Measurements from ENCODE around the gene TRIP6.

TRIP6 gene

DNA sequence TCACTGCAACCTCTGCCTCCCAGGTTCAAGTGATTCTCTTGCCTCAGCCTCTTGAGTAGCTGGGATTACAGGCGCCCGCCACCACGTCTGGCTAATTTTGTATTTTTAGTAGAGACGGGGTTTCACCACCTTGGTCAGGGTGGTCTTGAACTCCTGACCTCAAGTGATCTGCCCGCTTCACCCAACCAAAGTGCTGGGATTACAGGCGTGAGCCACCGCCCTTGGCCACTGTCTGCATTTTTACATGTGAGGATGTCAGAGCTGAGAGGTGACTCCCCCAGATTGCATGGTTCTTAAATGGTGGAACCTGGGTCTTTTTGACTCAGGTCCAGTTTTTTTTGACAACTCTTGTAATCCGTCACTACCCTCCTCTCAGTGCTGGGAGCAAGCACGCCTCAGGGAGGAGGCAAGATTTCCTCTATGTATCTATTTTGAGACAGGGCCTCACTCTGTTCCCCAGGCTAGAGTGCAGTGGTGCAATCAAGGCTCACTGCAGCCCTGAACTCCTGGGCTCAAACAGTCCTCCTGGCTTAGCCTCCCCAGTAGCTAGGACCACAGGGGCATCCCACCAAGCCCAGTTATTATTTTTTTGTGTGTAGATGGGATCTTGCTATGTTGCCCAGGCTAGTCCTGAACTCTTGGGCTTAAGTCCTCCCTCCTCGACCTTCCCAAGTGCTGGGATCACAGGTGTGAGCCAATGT, 6.6 kb downstream of the TRIP6 start:
- DNase-seq (ENCODE audit: low spot score), result no peak

DNA sequence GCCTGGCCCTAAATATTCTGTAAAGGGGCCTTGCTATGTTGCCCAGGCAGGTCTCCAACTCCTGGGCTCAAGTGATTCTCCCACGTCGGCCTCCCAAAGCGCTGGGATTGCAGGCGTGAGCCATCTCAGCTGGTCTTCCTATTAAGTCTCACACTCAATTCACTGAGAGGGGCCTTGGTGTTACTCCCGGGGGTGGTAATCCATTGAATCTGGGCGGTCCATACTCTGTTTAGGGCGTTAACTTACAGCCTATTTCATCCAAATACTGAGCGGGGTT, 7.1 kb downstream of the TRIP6 start:
- DNase-seq (ENCODE audit: low spot score), result no peak

DNA sequence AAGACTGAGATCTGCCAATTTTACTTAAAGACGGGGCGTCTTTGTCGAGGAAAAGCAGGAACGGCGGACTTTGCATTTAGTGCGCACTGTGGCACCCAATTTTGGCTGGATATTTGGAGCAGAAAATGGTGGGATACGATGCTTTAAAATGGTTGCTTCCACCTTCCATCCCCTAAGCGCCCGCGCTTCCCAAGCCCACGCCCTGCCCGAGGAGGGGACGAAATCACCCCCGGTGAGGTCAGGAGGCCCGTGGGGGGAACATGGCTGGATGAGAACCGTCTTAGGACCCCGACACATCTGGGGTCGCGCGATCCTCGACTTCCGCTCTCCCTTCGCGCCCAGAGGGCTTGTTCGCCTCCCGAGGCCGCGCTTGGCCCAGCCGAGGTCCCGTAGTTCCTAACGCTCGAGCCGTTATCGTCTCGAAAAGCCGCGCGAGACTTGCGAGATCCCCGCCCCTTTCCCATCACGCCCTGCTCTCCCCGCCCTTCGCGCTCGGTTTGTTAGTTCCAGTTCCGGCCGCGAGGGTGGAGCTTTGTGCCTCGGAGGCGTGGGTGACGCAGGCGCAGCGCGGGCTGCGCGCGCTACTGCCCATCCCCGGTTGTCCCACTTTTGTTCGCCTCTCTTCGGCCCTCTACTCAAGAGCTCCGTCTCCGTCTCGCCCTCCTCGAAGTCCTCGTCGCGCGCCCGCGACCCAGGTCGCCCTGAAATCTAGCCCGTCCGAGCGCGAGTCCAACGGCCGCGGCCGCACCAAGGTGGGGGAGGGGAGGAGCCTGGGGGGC, 7.6 kb downstream of the TRIP6 start, which contains the start of gene SRRT:
SRRT (plus strand) TSS at position 527 of the 779 bp plus-strand sequence. CDS start 488 bp downstream, outside the sequence.
- DNase-seq (ENCODE audit: low spot score), result peak; percentile 98

DNA sequence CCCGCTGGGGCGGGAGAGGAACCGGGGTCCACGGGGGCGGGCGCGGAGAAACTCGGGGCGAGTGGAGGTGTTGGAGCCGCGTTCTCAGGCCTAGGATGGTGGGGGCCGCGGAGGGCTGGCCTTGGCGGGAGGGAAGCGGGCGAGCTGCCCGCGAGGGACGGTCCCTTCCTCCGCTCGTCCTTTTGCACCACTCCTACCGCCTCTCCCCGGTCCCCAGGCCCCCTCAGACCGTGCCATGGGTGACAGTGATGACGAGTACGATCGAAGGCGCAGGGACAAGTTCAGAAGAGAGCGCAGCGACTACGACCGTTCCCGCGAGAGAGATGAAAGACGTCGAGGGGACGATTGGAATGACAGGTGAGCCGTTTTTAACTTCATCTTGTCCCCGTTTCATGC, 8.2 kb downstream of the TRIP6 start:
- no peak for DNase-seq (ENCODE audit: low spot score)

DNA sequence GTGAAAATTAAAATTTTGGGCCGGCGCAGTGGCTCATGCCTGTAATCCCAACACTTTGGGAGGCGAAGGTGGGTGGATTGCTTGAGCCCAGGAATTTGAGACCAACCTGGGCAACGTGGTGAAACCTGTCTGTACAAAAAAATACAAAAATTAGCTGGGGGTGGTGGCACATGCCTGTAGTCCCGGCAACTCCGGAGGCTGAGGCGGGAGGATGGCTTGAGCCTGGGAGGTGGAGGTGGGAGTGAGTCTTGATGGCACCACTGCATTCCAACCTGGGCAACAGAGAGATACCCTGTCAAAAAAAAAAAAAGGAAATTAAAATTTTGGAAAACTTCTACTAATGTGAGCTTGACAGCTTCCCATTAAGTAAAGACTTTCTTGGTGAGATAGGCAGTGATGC, 10.8 kb downstream of the TRIP6 start:
- DNase-seq (ENCODE audit: low spot score), result no peak

DNA sequence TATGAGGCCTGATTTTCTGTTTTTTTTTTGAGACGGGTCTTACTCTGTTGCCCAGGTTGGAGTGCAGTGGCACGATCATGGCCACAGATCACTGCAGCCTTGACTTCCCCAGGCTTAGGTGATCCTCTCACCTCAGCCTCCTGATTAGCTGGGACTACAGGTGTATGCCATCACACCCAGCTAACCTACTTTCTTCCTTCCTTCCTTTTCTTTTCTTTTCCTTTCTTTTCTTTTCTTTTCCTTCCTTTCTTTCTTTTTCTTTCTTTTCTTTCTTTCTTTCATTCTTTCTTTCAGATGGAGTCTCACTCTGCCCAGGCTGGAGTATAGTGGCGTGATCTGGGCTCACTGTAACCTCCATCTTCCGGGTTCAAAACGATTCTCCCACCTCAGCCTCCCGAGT, 11.5 kb downstream of the TRIP6 start:
- DNase-seq (ENCODE audit: low spot score), result no peak

DNA sequence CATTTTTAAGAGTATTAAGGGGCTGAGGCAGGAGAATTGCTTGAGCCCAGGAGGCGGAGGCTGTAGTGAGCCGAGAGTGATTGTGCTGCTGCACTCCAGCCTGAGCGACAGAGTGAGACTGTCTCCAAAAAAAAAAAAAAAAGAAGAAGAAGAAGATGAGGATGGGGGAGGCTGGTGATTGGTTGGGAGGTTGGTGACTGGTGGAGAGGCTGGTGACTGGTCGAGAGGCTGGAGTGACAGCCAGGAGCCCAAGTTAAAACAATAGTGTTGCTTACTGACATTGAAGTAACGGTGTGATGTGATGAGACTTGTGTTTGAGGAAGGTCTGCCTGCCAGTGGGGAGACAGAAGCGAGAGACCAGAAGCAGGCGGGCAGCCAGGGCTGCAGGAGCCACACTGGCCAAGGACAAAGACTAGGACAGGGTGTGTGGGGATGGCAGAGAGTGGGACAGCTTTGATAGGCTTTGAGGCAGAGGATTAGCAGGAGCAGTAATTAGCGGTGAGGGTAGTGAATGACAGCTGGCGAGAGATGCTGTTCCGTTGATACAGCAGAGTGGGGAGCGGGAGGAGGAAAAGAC, 12.6 kb downstream of the TRIP6 start:
- no peak for DNase-seq (ENCODE audit: low spot score)

DNA sequence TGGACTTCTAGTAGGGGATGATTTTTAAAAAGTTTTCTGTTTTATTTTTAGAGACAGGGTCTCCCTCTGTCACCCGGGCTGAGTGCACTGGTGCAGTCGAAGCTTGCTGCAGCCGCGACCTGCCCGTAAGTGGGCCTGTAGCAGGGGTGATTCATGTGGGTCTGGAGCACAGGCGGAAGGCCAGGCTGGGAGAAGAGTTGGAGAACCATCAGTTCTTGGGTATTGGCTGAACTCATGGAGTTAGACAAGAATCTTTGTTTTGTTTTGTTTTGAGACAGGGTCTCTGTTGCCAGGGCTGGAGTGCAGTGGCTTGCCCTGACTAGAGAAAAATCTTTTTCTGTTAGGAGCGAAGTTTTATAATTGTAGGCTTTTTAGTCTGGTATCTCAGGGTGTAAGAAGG, 13.5 kb downstream of the TRIP6 start:
- no peak for DNase-seq (ENCODE audit: low spot score)

DNA sequence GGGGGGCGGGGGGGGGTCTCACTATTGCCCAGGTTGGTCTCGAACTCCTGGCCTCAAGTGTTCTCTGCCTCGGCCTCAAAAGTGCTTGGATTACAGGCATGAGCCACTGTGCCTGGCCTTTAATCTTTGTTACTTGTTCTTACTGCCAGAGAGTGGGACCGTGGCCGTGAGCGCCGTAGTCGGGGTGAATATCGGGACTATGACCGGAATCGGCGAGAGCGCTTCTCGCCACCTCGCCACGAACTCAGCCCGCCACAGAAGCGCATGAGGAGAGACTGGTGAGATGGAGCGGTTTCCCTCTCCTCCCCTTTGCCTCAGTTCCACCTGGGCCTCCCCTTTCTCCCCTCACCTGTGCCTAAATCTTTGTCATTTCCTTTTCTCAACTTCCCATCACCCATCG, 13.9 kb downstream of the TRIP6 start:
- no peak for DNase-seq (ENCODE audit: low spot score)

DNA sequence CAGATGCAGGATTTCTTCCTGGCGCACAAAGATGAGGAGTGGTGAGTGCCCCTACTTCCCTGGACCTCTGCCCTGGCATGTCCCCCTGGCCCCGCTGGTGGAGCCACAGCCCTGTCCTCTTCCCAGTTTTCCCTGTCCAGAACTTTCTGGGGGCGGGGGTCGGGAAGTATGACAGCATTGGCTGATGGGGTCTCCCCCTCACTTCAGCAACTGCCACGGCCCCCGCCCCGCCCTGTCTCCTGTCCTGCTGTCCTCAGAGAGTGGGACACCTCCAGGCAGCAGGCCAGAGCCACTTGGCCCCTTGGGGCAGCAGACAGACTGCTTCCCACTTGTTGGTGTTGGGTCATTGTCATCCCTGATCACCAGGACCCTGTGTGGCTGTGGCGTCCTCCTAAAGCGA, 15.0 kb downstream of the TRIP6 start:
- no peak for DNase-seq (ENCODE audit: low spot score)

DNA sequence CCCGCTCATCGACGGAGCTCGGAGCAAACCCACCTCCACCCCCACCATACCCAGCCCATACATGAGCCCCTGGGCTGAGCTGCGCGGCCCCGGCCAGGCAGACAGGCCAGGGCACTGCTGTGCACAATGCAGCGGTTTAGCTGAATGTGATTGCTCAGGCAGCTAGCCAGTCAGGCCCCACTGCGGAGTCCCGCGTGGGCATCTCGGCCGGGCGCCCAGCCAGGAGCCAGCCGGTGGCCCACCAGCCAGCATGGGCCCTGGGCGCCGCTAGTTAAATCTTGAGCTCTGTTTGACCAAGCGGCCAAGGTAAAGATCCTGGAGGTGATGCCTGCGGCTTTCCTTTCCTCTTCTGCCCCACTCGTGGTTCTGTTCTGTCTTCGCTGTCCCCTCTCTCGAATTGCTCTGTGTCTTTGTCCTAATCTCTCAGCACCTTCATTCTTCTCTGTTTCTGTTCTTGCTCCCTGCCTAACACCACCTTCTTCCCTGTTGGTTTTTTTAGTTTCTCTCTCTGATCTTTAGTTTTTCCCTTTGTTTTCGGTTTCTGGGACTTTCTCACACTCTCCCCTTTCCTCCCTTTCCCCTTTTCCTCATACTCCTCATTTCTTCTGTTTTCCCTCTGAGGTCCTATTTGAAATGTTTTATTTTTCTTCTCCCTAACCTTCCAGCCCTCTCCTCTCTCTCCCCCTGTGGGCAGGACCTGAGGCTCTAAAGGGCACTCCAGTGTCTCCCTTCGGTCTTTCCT, 15.8 kb downstream of the TRIP6 start:
- DNase-seq (ENCODE audit: low spot score), result no peak

DNA sequence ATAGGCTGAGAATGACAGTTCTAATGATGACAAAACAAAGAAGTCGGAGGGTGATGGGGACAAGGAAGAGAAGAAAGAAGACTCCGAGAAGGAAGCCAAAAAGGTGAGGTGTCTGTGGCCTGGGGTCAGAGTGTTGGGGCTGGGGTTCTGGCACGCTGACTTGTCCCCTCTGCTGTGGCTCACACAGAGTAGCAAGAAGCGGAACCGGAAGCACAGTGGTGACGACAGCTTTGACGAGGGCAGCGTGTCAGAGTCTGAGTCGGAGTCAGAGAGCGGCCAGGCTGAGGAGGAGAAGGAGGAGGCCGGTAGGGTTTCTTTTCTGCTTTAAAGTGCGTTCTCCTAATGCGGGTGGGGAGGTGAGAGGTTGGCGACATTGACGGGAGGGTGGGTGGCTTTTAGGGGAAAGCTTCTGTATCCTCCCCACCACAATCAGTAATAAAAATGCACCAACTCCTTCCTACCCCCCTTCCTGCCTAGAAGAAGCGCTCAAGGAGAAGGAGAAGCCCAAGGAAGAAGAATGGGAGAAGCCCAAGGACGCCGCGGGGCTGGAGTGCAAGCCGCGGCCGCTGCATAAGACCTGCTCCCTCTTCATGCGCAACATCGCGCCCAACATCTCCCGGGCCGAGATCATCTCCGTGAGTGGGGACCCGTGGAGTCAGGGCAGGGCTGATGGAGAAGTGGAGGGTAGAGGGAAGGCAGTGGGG, 17.7 kb downstream of the TRIP6 start:
- peak; percentile 42 for DNase-seq (ENCODE audit: low spot score)

DNA sequence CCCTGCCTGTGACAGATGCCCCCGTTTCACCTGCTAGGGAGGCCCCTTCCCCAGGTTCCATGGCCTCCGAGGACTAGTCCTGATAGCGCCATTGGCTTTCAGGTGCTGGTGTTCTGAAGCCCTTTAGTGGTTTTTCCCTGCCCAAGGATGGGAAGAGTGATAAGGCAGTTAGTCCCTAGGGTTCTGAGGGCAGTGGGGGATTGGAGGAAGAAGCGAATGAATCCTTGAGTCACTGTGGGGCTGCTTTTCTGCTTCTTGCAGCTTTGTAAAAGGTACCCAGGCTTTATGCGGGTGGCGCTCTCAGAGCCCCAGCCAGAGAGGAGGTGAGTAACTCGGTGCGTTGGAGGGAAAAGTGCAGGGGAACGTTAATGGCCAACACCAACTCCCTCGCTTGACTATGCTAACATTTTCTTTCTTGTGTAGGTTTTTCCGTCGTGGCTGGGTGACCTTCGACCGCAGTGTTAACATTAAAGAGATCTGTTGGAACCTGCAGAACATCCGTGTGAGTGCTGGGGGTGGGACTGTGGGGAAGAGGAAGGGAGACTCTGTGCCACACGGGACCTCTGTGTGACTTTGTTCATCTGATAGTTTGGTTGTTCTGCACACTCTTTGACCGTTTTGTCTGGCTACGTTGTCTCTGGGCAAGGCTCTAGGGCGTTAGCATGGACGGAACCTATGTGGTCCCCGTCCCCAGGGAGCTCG, 18.4 kb downstream of the TRIP6 start:
- DNase-seq (ENCODE audit: low spot score), result no peak

DNA sequence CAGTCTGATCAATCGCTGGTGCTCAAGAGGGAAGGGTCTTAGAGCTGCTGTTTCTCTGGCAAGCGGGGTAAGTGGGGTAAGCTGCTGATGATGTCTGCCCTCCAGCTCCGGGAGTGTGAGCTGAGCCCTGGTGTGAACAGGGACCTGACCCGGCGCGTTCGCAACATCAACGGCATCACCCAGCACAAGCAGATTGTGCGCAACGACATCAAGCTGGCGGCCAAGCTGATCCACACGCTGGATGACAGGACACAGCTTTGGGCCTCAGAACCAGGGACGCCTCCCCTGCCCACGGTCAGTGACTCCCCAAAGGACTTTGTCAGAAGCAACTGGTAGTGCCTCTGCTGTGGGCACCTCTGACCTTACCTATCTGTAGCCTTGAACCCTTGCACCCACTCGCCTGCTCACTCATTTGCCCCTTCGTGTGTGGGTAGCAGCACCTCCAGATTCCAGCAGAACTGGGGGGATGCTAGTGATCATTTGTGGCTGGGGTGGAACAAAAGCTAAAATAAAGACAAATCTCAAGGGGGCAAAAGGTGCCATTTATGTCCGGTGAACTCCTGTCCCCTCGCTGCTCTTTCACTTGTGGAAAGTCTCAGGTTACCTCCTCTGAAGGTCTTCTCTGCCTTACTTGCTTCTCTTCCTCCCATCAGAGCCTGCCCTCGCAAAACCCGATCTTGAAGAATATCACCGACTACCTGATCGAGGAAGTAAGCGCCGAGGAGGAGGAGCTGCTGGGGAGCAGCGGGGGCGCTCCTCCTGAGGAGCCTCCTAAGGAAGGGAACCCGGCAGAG, 19.2 kb downstream of the TRIP6 start:
- no peak for DNase-seq (ENCODE audit: low spot score)

DNA sequence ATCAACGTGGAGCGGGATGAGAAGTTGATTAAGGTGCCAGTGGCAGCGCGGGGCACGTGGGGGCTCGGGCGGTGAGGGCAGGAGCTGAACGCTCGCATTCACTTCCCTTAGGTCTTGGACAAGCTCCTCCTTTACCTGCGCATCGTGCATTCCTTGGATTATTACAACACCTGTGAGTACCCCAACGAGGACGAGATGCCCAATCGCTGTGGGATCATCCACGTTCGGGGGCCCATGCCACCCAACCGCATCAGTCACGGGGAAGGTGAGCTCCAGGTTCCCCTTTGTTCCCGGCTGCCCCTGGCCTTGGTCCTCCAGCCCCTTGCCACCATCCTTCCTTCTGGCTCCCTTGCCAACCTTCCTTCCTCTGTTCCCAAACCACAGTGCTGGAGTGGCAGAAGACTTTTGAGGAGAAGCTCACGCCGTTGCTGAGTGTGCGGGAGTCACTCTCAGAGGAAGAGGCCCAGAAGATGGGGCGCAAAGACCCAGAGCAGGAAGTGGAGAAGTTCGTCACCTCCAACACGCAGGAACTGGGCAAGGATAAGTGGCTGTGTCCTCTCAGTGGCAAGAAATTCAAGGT, 19.8 kb downstream of the TRIP6 start:
- no peak for DNase-seq (ENCODE audit: low spot score)

DNA sequence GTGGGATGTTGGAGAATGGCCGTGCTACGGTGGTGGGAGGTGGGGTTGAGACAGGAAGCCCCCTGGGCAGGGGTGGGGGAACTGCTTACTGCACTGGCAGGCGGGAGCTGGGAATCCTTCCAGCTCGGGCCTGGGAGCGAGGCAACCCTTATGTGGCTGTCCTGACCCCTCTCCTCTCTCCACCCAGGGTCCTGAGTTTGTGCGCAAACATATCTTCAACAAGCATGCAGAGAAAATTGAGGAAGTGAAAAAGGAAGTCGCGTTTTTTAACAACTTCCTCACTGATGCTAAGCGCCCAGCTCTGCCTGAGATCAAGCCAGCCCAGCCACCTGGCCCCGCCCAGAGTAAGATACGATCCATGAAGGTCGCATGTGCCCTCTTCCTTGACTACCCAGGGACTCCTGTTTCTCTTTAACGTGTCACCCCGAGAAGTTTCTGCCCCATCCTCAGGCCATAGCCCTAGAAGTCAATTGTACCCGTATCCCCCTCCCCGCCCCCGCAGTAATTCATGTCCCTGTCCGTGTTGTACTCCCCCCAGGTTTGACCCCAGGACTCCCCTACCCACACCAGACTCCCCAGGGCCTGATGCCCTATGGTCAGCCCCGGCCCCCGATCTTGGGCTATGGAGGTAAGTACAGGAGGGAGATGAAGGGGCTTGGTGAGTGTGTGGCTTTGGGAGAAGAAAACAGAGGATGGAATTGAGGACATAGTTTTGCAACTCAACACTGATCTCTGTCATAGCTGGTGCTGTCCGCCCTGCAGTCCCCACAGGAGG, 20.5 kb downstream of the TRIP6 start:
- DNase-seq (ENCODE audit: low spot score), result peak; percentile 63

DNA sequence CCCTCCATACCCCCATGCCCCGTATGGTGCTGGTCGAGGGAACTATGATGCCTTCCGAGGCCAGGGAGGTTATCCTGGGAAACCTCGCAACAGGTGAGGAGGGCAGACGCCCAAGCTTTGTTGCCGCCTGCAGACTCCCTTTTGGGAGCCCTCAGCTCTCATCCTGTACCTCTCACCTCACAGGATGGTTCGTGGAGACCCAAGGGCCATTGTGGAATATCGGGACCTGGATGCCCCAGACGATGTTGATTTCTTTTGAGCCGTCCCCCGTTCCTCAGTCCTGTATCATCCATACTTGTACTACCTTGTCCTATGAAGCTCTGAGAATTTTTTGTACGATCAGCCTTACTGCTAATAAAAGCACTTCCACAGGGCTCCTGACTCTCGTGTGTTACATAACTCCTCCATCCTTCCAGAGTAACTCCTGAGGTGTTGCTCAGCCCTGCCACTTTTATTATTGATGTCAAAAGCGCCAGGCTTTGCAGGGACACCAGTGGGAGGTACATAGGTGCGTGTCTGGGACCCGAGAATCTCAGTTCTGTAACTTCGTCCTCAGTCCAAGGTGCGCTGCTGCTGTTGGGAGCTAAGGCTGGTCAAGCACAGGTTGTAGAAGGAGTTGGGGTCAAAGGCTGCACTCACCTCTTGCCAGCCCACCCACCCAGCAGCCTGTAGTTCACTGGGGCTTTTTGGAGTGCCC, 21.3 kb downstream of the TRIP6 start:
- DNase-seq (ENCODE audit: low spot score), result no peak

DNA sequence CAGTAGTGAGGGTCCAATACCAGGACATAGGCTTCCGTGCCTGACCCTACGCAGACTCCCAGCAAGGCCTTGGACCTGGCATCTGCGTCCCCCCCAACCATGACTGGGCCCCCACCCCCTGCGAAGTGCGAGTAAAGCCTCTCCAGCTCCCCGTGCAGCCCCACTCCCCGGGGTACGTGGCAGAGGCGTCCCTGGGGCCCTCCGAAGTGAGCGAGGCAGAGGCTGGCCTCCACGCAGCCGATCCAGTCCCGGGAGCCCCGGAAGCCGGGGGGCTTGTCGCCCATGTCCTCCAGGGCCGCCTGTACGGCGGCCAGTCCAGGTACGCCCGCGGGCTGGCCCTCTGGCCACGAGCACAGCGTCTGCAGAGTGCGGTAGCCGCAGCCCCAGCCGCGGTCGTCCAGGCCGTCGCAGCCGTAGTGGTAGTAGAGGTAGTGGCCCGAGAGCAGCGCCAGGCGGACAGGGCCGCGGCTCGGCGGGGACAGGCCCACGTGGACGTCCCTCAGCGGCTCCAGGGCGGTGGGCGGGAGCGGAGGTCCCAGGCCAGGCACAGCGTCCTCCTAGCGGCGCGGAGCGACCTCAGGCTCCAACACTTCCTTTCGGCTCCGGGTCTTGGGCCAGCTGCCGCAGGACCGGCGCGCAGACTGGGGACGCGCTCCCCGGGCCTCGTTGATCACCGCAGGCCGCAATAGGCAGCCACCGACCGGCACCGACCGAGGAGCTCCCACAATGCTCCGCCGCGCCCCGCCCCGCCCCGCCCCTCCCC, 22.0 kb downstream of the TRIP6 start, which contains the start of gene UFSP1:
UFSP1 (minus strand) TSS at position 728 of the 763 bp plus-strand sequence; CDS start at position 284, 444 bp downstream.
- DNase-seq (ENCODE audit: low spot score), result no peak
